Coronary artery (tissue), 2 donors: Measurements from ENCODE around the gene NFKBIE.

Experiments used
- DNase-seq: peaks from one replicate; pipeline ENCODE4 v3.0.0-alpha.2; 2017; ENCODE audit warnings: low spot score
- H3K27ac ChIP-seq, 2 donors: fragments of 200-600 bp; sonication (generic); one replicate each; pipeline ENCODE4 v1.5.1; 2016 to 2019
- H3K4me3 ChIP-seq: fragments of 200-600 bp; sonication (generic); 2 replicates; pipeline ENCODE4 v1.5.1; 2016; ENCODE audit warnings: mild to moderate bottlenecking, moderate library complexity
- TF ChIP-seq, protein P1 (sequence below): fragments of 200-600 bp; sonication (generic); IDR thresholded peaks from one replicate; pipeline ENCODE4 v1.5.1; 2019; ENCODE audit warnings: antibody characterized with exemption

NFKBIE gene

DNA sequence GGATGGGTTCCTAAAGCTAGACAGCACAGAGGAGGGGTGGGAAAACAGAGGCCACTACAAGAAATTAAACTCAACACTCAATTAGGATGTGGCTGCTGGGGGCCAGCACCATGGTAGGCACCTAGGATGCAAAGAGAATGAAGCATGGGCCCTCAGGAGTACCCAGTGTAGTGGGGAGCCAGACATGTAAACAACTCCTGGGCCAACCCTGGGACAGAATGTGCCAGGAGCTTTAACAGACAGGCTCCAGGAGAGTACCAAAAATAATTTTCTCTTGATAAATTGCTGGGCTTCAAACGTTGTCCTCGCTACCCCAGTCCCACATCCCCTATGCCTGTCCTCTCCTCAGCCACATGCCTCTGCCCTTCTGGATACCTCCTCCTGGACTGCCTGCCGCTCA lies 6.6 kb upstream of the NFKBIE start:
- TF ChIP-seq, protein P1, sequence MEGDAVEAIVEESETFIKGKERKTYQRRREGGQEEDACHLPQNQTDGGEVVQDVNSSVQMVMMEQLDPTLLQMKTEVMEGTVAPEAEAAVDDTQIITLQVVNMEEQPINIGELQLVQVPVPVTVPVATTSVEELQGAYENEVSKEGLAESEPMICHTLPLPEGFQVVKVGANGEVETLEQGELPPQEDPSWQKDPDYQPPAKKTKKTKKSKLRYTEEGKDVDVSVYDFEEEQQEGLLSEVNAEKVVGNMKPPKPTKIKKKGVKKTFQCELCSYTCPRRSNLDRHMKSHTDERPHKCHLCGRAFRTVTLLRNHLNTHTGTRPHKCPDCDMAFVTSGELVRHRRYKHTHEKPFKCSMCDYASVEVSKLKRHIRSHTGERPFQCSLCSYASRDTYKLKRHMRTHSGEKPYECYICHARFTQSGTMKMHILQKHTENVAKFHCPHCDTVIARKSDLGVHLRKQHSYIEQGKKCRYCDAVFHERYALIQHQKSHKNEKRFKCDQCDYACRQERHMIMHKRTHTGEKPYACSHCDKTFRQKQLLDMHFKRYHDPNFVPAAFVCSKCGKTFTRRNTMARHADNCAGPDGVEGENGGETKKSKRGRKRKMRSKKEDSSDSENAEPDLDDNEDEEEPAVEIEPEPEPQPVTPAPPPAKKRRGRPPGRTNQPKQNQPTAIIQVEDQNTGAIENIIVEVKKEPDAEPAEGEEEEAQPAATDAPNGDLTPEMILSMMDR: no peak
- no peak for DNase-seq
- no peak overlapping the region for H3K4me3 ChIP-seq
- no peak overlapping the region for H3K27ac ChIP-seq

DNA sequence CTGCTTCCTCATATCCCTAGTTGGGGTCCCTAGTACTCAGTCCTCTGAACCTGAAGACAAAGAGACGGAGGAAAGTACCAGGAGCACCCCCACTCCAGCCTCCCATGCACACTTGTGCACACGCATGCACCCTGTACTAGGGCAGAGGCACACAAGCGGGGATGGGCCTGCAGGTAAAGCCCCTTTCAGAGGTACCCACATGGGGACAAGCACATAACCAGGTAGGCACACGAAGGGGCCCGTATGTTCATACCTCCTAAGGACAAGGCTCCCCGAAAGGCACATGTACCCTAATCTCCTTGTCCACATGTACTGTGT lies 6.0 kb upstream of the NFKBIE start:
- H3K27ac ChIP-seq: no peak overlapping the region
- no peak overlapping the region for H3K4me3 ChIP-seq
- DNase-seq: no peak
- TF ChIP-seq, protein P1: no peak

DNA sequence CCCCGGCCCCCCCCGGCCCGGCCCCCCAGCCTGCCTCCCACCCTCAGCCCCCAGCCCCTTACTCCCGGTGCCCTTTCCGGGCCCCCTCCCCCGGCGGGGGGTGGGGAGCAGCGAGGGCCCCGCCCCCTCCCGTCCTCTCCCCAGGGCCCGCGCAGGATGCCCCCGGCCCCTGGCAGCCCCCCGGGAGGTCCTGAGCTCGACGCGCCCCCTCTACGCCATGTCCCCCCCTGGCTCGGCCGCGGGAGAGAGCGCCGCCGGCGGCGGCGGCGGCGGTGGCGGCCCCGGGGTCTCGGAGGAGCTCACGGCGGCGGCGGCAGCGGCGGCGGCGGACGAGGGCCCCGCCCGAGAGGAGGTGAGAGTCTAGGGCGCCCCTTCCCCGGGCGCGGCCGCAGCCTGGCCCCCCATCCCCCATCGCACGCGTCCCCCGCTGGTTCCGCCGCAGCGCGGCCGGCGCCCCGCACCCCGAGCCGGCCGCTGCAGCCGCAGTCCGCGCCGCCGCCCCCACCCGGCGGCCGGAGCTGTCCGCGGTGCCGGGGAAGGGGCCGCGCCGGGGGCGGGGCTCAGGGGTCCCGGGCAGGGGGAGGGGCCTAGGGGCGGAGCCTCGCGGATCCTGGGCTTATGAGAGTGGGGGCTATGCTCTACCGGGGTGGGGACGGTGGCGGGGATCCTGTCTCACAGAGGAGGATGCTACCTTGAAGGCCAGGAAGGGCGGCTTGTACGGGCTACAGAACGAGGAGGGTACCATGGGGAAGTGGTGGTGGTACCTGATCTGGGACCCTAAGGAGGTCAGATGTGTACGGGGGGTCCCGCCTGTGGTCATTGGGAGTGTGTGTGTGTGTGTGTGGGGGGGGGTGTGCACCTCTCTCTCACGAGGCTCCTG lies 5.4 kb upstream of the NFKBIE start:
- H3K4me3 ChIP-seq: peak overlapping the region; percentile 65

DNA sequence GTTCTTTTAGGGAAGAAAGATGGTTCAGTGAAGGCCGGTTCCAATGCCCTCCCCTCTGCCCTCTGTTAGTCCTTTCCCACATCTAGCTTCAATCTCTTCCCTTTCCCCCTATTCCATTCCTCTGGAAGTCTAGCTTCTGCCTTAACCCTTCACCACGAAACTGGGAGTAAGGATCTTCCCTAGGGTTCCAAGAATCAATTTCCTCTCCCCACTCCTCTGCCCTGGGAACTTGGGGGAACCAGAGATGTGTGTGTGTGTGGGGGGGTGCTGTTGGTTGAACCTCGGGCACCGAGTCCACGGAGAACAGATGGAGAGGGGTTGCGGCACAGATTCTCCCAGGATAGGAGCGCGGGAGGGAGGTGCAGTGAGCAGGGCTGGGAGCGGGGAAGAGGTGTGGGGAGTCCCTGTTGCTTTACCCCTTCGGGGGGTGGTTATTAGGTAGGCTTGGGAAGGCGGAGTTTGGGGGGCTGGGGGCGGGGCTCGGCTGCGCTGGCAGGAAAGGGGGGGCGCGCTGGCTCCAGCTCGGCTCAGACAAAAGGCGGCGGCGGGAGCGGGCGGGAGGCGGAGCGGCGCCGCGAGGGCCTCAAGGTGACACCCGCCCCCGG lies 4.7 kb upstream of the NFKBIE start, which contains the start of gene TMEM151B:
TMEM151B (plus strand) TSS at position 530 of the 605 bp plus-strand sequence. CDS start 293 bp downstream, outside the sequence.
- no peak for DNase-seq
- peak within 1 kb of the TSS; percentile 65 for H3K4me3 ChIP-seq
- TF ChIP-seq, protein P1: no peak
- no peak within 1 kb of the TSS for H3K27ac ChIP-seq

More for the DNA sequence above, 5.4 kb upstream of the NFKBIE start:
- DNase-seq: no peak
- TF ChIP-seq, protein P1: no peak
- no peak overlapping the region for H3K27ac ChIP-seq

DNA sequence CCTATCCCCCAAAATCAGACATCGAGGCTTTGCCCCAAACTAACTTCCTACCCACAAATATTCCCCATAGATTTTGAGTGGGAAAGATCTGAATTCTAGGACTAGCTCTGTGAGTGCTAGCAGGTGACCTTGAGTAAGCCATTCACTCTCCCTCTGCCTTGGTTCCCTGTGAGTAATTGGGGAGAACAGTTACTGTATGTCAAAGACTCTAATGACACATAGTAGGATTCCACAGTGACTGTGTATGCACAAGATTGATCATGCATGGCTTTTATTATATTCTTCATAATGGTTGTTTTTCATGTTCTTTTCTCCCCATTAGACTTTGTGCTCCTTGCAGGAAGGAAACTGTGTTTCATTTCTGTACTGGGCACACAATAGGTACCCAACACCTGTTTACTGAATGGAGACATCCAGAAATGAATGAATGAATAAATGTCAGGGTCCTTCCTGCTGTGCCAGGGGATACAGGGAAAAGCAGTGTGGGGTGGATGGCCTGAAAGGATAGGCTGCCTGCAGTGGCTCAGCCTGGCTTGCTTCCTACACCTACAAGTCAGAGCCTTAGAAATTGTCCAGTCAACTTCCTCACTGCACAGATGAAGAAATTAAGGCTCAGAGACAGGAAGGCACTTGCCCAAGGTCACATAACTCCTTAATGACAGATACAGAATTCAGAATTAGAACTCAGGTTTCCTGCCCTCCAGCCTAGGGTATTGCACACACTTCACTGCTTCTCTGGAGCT lies 4.0 kb upstream of the NFKBIE start:
- Histone ChIP-seq H3K4me3 (no peak overlapping the region), H3K27ac (no peak overlapping the region)
- TF ChIP-seq, protein P1: no peak
- DNase-seq: no peak

DNA sequence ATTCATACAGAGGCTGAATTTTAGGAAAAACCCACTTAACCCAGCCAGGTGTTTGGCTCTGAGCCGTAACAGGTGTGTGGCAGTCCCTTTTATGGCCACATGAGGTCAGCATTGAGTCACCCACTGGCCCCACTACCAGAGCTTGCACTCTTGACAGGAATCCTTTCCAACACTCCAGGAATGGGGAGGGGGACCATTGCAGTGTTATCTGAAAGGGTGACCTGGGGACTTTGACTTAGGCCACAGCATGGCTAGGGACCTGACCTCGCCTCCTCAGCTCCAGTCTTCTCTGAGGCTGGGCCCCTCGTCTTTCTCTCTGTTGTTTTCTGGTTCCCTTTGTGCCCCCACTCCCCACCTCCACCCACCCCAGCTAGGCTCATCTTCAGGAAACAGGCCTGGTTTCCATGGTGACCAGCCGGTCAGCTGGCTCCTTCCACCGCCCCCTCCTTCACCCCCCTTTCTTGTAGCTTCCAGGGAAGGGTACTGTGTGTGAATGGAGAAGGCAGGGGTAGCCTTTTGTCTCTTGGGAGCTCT lies 2.8 kb upstream of the NFKBIE start:
- Histone ChIP-seq H3K4me3 (no peak overlapping the region), H3K27ac (no peak overlapping the region)
- no peak for DNase-seq
- TF ChIP-seq, protein P1: peak; percentile 70
